ENCODE measurements around the gene DEPDC7. TPM values are rescaled to one million over a fixed set of nuclear protein-coding genes. Genes with fewer than 3 reads are reported as not detected.

The DEPDC7 gene
- total RNA-seq, 1 experiment from 2014 or later: 4.4 TPM

DNA sequence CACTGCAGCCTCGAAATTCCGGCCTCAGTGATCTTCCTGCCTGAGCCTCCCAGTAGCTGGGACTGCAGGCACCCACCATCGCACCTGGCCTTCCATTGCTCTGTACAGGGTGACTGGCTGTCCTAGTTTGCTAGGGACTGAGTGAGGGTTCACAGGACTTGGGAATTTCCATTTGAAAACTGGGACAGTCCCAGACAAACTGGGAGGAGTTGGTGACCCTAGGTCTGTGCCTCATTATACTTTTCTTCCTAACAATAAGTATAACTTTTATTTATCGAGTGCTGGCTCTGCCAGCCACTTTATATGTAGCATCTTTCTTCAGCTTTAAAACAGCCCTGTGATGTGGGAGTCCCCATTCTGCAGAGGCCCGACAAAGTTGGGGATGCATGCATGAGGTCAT is 49.2 kb downstream of the DEPDC7 start:
- no peak overlapping the region for H4K91ac ChIP-seq (ENCODE audit: insufficient read length, low read depth, low read length)
- no peak overlapping the region for H3T11ph ChIP-seq (ENCODE audit: low read length)
- H3K27me3 Mint-ChIP-seq (ENCODE audit: low read depth): no peaks in the 10 kb centered on the region
- no peaks in the 10 kb centered on the region for H3K9me3 ChIP-seq (ENCODE audit: control insufficient read depth, low read depth, low read length)
- H2AFZ ChIP-seq (ENCODE audit: low read length): no peak overlapping the region
- H3K36me3 Mint-ChIP-seq (ENCODE audit: insufficient read depth in 1 of 3, low read depth in 3 of 3): peaks cover 21 to 53% (median 47%) of the 10 kb centered on the region in 3 experiments; a peak in 6 of 7 replicates
- H3K23me2 ChIP-seq (ENCODE audit: insufficient read length, low read depth, low read length, poor library complexity, severe bottlenecking): no peaks in the 10 kb centered on the region
- no peak overlapping the region for H3K23ac ChIP-seq (ENCODE audit: insufficient read length, low read depth, low read length)
- H2BK12ac ChIP-seq (ENCODE audit: insufficient read length, low read depth, low read length): no peak overlapping the region
- no peak overlapping the region for H3K18ac ChIP-seq (ENCODE audit: insufficient read length, low read depth, low read length)
- H2BK20ac ChIP-seq (ENCODE audit: low read depth, low read length, poor library complexity, severe bottlenecking): no peak overlapping the region
- H3K56ac ChIP-seq (ENCODE audit: insufficient read length, low read depth, low read length): no peak overlapping the region
- no peak overlapping the region for H4K5ac ChIP-seq (ENCODE audit: insufficient read length, low read depth, low read length)
- H3K14ac ChIP-seq (ENCODE audit: insufficient read depth, low read length): no peak overlapping the region
- H2BK120ac ChIP-seq (ENCODE audit: low read depth, low read length, poor library complexity, severe bottlenecking): no peak overlapping the region
- H3K4me1 ChIP-seq (ENCODE audit: insufficient read depth, low read length): no peaks in the 10 kb centered on the region
- H3K4me3 Mint-ChIP-seq: no peak overlapping the region
- H2BK15ac ChIP-seq (ENCODE audit: low read depth, low read length): no peak overlapping the region
- H3K4me1 Mint-ChIP-seq: peaks cover 14 to 27% of the 10 kb centered on the region in 2 experiments
- H4K20me1 ChIP-seq (ENCODE audit: control insufficient read depth, insufficient read depth, insufficient read length): no peaks in the 10 kb centered on the region
- H4K8ac ChIP-seq (replicated peaks; ENCODE audit: insufficient read length, low read depth, low read length): no peak overlapping the region
- no peak overlapping the region for H2AK5ac ChIP-seq (ENCODE audit: insufficient read length, low read length)
- H3K9ac ChIP-seq (ENCODE audit: extremely low read depth, insufficient read length, low read length): no peak overlapping the region
- TF ChIP-seq, protein P1, sequence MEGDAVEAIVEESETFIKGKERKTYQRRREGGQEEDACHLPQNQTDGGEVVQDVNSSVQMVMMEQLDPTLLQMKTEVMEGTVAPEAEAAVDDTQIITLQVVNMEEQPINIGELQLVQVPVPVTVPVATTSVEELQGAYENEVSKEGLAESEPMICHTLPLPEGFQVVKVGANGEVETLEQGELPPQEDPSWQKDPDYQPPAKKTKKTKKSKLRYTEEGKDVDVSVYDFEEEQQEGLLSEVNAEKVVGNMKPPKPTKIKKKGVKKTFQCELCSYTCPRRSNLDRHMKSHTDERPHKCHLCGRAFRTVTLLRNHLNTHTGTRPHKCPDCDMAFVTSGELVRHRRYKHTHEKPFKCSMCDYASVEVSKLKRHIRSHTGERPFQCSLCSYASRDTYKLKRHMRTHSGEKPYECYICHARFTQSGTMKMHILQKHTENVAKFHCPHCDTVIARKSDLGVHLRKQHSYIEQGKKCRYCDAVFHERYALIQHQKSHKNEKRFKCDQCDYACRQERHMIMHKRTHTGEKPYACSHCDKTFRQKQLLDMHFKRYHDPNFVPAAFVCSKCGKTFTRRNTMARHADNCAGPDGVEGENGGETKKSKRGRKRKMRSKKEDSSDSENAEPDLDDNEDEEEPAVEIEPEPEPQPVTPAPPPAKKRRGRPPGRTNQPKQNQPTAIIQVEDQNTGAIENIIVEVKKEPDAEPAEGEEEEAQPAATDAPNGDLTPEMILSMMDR (conservative IDR thresholded peaks at IDR 0.05): no peak
- no peak overlapping the region for H2BK5ac ChIP-seq (ENCODE audit: insufficient read length, low read length)
- H3K27me3 ChIP-seq (ENCODE audit: insufficient read depth, low read length): no peaks in the 10 kb centered on the region
- WGBS (ENCODE audit: extremely low coverage, insufficient read length, low lambda C conversion rate): no CpG with 5 or more reads among the region's 5 CpGs
- peak overlapping the region in 1 of 3 experiments; percentile 46; a peak in 1 of 7 replicates for H3K27ac Mint-ChIP-seq
- H3K27ac ChIP-seq (ENCODE audit: insufficient read length, low read depth, low read length): no peak overlapping the region
- no peaks in the 10 kb centered on the region for H3K79me1 ChIP-seq (ENCODE audit: insufficient read depth, low read depth, low read length, poor library complexity, severe bottlenecking)
- no peak overlapping the region for H3K4me2 ChIP-seq (ENCODE audit: insufficient read depth, insufficient read length, low read length)
- no peaks in the 10 kb centered on the region for H3K79me2 ChIP-seq (ENCODE audit: insufficient read depth, low read length)
- no peaks in the 10 kb centered on the region for H3K9me3 Mint-ChIP-seq
- DNase-seq: no peak
- no peak overlapping the region for H3K4ac ChIP-seq (ENCODE audit: low read depth, low read length)

All from H9 (cell line).